K562 (cell line): ENCODE data around the gene C21orf58. TPM values are rescaled to one million over a fixed set of nuclear protein-coding genes. Genes with fewer than 3 reads are reported as not detected.

ENCODE experiments used
- BCOR ChIP-seq: fragments of 450-650 bp; IDR thresholded peaks from 2 replicates; pipeline ENCODE4 v1.6.1; 2016
- FOXK2 ChIP-seq, 2 experiments: fragments of 450-650 bp; IDR thresholded peaks in 1 of 2; conservative IDR thresholded peaks in 1 of 2; 2 replicates each; pipeline ENCODE4 v1.6.1; 2016; ENCODE audit warnings: low read depth in 2 of 2, mild to moderate bottlenecking in 1 of 2
- GTF2E2 ChIP-seq: fragments of 200-800 bp; sonication (Bioruptor generic); IDR thresholded peaks from 2 replicates; pipeline ENCODE4 v1.6.1; 2016; ENCODE audit warnings: missing genetic modification characterization, missing compliant biosample characterization
- HDAC8 ChIP-seq: fragments of 450-650 bp; IDR thresholded peaks from 2 replicates; pipeline ENCODE4 v1.6.1; 2016; ENCODE audit warnings: mild to moderate bottlenecking, missing genetic modification characterization, moderate library complexity, missing compliant biosample characterization
- KDM2B ChIP-seq: fragments of 250-450 bp; sonication (Bioruptor Pico); IDR thresholded peaks from 2 replicates; pipeline ENCODE4 v1.8.0; 2021; ENCODE audit warnings: mild to moderate bottlenecking, moderate library complexity
- NFE2 ChIP-seq: IDR thresholded peaks from 2 replicates; pipeline ENCODE4 v1.6.1; 2014; ENCODE audit warnings: antibody characterized with exemption, low read depth
- NFXL1 ChIP-seq: fragments of 450-650 bp; formaldehyde crosslinking; IDR thresholded peaks from 2 replicates; pipeline ENCODE4 v1.4.0; 2021; ENCODE audit warnings: mild to moderate bottlenecking
- OTX1 ChIP-seq: fragments of 450-650 bp; formaldehyde crosslinking; IDR thresholded peaks from 2 replicates; pipeline ENCODE4 v1.4.0; 2022; ENCODE audit warnings: mild to moderate bottlenecking
- SRSF9 ChIP-seq: fragments of 200-400 bp; formaldehyde crosslinking; IDR thresholded peaks from 2 replicates; pipeline ENCODE4 v1.6.1; 2017; ENCODE audit warnings: low read depth, low read length, borderline replicate concordance
- ZBTB5 ChIP-seq: fragments of 450-650 bp; IDR thresholded peaks from 2 replicates; pipeline ENCODE4 v1.6.1; 2017; ENCODE audit warnings: antibody characterized with exemption
- ZKSCAN1 ChIP-seq: fragments of 150-350 bp; IDR thresholded peaks from 2 replicates; pipeline ENCODE4 v1.6.1; 2016; ENCODE audit warnings: low read depth, low read length
- ZNF354B ChIP-seq: fragments of 250-450 bp; sonication (Bioruptor Pico); IDR thresholded peaks from 2 replicates; pipeline ENCODE4 v1.4.0; 2020
- ZNF740 ChIP-seq, 3 experiments: fragments of 200-800 bp in 1 of 3; sonication (Bioruptor generic) in 1 of 3; sonication (generic) in 1 of 3; formaldehyde crosslinking in 1 of 3; IDR thresholded peaks; 2 replicates each; pipeline versions ENCODE4 v1.6.1 to v1.8.0; 2016 to 2022; ENCODE audit warnings: mild to moderate bottlenecking in 2 of 3, missing compliant biosample characterization in 2 of 3, missing genetic modification characterization in 2 of 3, missing genetic modification reagents in 1 of 3
- polyA plus RNA-seq, 8 experiments: library from polyadenylated mRNA; depleted of rRNA in 4 of 8; stranded (reverse) in 5 of 8; unstranded in 3 of 8; fragments of >200 nt; fragmentation: Nextera tagmentation in 2 of 8; fragmentation: Illumina TruSeq in 1 of 8; extraction: Ambion mirVana in 2 of 8; extraction: Trizol in 1 of 8; gene quantifications; 2 replicates each; pipeline versions ENCODE4 v1.2.1 to v1.2.3, GENCODE V29; 2011 to 2014; ENCODE audit warnings: inconsistent platforms in 1 of 8, missing spikeins in 1 of 8
- total RNA-seq, 7 experiments: library from RNA; depleted of rRNA in 6 of 7; stranded (reverse); fragments of >200 nt in 6 of 7; fragmentation: Illumina TruSeq in 2 of 7; extraction: Trizol in 2 of 7; gene quantifications; 2 replicates each; pipeline versions ENCODE4 v1.2.1 to v1.2.3, GENCODE V29; 2011 to 2021; ENCODE audit warnings: low replicate concordance in 1 of 7
- TF ChIP-seq, protein P1 (sequence below), 2 experiments: fragments of 450-650 bp; IDR thresholded peaks; 2 replicates each; pipeline ENCODE4 v1.6.1; 2018; ENCODE audit warnings: mild to moderate bottlenecking in 2 of 2, low read depth in 1 of 2; ENCODE audit not compliant: partially characterized antibody in 2 of 2
- TF ChIP-seq, protein P2 (sequence below): fragments of 250-450 bp; sonication (Bioruptor Pico); IDR thresholded peaks from 2 replicates; pipeline ENCODE4 v1.8.0; 2022; ENCODE audit warnings: moderate library complexity, mild to moderate bottlenecking, inconsistent platforms
- TF ChIP-seq, protein P3 (sequence below): fragments of 450-650 bp; IDR thresholded peaks from 2 replicates; pipeline ENCODE4 v1.7.1; 2018; ENCODE audit warnings: mild to moderate bottlenecking, low read depth; ENCODE audit not compliant: partially characterized antibody

C21orf58 gene
- total and polyA plus RNA-seq, 9 of the 15 experiments (the other 6 are each of a cell fraction or from before 2014, with no cell fraction given), result 1.2 to 30.5 (median 12.4) TPM

- TF ChIP-seq FOXK2 (conservative IDR thresholded peaks at IDR 0.05 in 1 of 2, IDR thresholded peaks at IDR 0.05 in 1 of 2; ENCODE audit: low read depth in 2 of 2) (peak in 1 of 2 experiments; percentile 41; a peak in 1 of 4 replicates), KDM2B (CRISPR knock-in tag) (no peak), ZKSCAN1 (no peak), BCOR (peak; percentile 40; the same call in 1 of the 2 replicates), GTF2E2 (tag) (no peak), OTX1 (CRISPR knock-in tag) (no peak), ZNF354B (no peak), NFXL1 (CRISPR knock-in tag) (no peak), ZNF740 (CRISPR knock-in tag; IDR thresholded peaks at IDR 0.05) (no peak), ZNF740 (tag; IDR thresholded peaks at IDR 0.05) (no peak), SRSF9 (no peak), ZBTB5 (no peak), HDAC8 (tag) (no peak), NFE2 (no peak)
- TF ChIP-seq, protein P1, sequence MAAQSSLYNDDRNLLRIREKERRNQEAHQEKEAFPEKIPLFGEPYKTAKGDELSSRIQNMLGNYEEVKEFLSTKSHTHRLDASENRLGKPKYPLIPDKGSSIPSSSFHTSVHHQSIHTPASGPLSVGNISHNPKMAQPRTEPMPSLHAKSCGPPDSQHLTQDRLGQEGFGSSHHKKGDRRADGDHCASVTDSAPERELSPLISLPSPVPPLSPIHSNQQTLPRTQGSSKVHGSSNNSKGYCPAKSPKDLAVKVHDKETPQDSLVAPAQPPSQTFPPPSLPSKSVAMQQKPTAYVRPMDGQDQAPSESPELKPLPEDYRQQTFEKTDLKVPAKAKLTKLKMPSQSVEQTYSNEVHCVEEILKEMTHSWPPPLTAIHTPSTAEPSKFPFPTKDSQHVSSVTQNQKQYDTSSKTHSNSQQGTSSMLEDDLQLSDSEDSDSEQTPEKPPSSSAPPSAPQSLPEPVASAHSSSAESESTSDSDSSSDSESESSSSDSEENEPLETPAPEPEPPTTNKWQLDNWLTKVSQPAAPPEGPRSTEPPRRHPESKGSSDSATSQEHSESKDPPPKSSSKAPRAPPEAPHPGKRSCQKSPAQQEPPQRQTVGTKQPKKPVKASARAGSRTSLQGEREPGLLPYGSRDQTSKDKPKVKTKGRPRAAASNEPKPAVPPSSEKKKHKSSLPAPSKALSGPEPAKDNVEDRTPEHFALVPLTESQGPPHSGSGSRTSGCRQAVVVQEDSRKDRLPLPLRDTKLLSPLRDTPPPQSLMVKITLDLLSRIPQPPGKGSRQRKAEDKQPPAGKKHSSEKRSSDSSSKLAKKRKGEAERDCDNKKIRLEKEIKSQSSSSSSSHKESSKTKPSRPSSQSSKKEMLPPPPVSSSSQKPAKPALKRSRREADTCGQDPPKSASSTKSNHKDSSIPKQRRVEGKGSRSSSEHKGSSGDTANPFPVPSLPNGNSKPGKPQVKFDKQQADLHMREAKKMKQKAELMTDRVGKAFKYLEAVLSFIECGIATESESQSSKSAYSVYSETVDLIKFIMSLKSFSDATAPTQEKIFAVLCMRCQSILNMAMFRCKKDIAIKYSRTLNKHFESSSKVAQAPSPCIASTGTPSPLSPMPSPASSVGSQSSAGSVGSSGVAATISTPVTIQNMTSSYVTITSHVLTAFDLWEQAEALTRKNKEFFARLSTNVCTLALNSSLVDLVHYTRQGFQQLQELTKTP (IDR thresholded peaks at IDR 0.05; ENCODE audit: low read depth in 1 of 2, partially characterized antibody in 2 of 2), result peak in 1 of 2 experiments; percentile 43
- TF ChIP-seq, protein P2, sequence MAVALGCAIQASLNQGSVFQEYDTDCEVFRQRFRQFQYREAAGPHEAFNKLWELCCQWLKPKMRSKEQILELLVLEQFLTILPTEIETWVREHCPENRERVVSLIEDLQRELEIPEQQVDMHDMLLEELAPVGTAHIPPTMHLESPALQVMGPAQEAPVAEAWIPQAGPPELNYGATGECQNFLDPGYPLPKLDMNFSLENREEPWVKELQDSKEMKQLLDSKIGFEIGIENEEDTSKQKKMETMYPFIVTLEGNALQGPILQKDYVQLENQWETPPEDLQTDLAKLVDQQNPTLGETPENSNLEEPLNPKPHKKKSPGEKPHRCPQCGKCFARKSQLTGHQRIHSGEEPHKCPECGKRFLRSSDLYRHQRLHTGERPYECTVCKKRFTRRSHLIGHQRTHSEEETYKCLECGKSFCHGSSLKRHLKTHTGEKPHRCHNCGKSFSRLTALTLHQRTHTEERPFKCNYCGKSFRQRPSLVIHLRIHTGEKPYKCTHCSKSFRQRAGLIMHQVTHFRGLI, result no peak
- TF ChIP-seq, protein P3, sequence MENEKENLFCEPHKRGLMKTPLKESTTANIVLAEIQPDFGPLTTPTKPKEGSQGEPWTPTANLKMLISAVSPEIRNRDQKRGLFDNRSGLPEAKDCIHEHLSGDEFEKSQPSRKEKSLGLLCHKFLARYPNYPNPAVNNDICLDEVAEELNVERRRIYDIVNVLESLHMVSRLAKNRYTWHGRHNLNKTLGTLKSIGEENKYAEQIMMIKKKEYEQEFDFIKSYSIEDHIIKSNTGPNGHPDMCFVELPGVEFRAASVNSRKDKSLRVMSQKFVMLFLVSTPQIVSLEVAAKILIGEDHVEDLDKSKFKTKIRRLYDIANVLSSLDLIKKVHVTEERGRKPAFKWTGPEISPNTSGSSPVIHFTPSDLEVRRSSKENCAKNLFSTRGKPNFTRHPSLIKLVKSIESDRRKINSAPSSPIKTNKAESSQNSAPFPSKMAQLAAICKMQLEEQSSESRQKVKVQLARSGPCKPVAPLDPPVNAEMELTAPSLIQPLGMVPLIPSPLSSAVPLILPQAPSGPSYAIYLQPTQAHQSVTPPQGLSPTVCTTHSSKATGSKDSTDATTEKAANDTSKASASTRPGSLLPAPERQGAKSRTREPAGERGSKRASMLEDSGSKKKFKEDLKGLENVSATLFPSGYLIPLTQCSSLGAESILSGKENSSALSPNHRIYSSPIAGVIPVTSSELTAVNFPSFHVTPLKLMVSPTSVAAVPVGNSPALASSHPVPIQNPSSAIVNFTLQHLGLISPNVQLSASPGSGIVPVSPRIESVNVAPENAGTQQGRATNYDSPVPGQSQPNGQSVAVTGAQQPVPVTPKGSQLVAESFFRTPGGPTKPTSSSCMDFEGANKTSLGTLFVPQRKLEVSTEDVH, result no peak
Observed at GRCh38 chr21:46294647-46295176, 29.0 kb downstream of the C21orf58 start (continued).
